H1 (cell line): ENCODE data around the gene SYNJ1. TPM values are rescaled to one million over a fixed set of nuclear protein-coding genes. Genes with fewer than 3 reads are reported as not detected.

Source experiments
- CTCF ChIA-PET: fragments of 300-600 bp; sonication (Branson Sonifier 250); formaldehyde crosslinking; loops from one replicate; lab custom pipeline; 2021; ENCODE audit not compliant: partially characterized antibody; lab: Charles Lee
- POLR2A ChIA-PET: fragments of 300-600 bp; sonication (Branson Sonifier 250); formaldehyde crosslinking; loops from one replicate; lab custom pipeline; 2021; ENCODE audit warnings: inconsistent platforms; ENCODE audit not compliant: partially characterized antibody; lab: Charles Lee
- DNase-seq, 2 experiments: peaks; one replicate each; pipeline versions ENCODE4 v3.0.0 to v3.0.0-alpha.2; 2010 to 2022; ENCODE audit warnings: low spot score in 2 of 2, low read depth in 1 of 2, mixed read lengths in 1 of 2
- FAIRE-seq: peaks from 2 replicates; lab custom pipeline; 2011; peaks lifted over from hg19 to GRCh38; lab: Jason Lieb, UNC
- H2AFZ ChIP-seq: 2 replicates; pipeline ENCODE4 v1.8.1; 2012; ENCODE audit warnings: low read length, inconsistent platforms
- H2AK5ac ChIP-seq: 2 replicates; pipeline ENCODE4 v1.6.1; 2013; ENCODE audit warnings: low read depth, low read length
- H2BK120ac ChIP-seq: replicated peaks from 2 replicates; pipeline ENCODE3; 2013; ENCODE audit warnings: low read depth, low read length, inconsistent platforms
- H2BK12ac ChIP-seq: 2 replicates; pipeline ENCODE4 v1.6.1; 2013; ENCODE audit warnings: low read depth, low read length
- H2BK15ac ChIP-seq: 2 replicates; pipeline ENCODE4 v1.6.1; 2013; ENCODE audit warnings: low read length
- H2BK20ac ChIP-seq: 2 replicates; pipeline ENCODE4 v1.6.1; 2013; ENCODE audit warnings: low read length
- H2BK5ac ChIP-seq: 2 replicates; pipeline ENCODE4 v1.6.1; 2013; ENCODE audit warnings: low read depth, low read length
- H3K14ac ChIP-seq: 2 replicates; pipeline ENCODE4 v1.6.1; 2013; ENCODE audit warnings: inconsistent platforms; ENCODE audit not compliant: insufficient read length
- H3K18ac ChIP-seq: 2 replicates; pipeline ENCODE4 v1.6.1; 2013; ENCODE audit warnings: low read length; ENCODE audit errors: extremely low read depth
- H3K23ac ChIP-seq: 2 replicates; pipeline ENCODE4 v1.6.1; 2013; ENCODE audit warnings: inconsistent platforms; ENCODE audit not compliant: insufficient read length
- H3K23me2 ChIP-seq: 2 replicates; pipeline ENCODE4 v1.6.1; 2013; ENCODE audit warnings: low read depth, low read length
- H3K27ac ChIP-seq: 2 replicates; pipeline ENCODE4 v1.6.1; 2011; ENCODE audit warnings: low read depth, low read length, inconsistent platforms
- H3K27me3 ChIP-seq, 4 experiments: replicated peaks in 1 of 4; 1 replicate in 1 of 4; 2 replicates in 3 of 4; pipeline versions ENCODE4 v1.6.1 to v1.8.1; 2011 to 2013; ENCODE audit warnings: low read length in 3 of 4, mild to moderate bottlenecking in 3 of 4, inconsistent platforms in 2 of 4, mixed read lengths in 2 of 4, moderate library complexity in 1 of 4; ENCODE audit not compliant: control insufficient read depth in 3 of 4, insufficient read depth in 3 of 4; ENCODE audit errors: extremely low read depth in 1 of 4
- H3K36me3 ChIP-seq, 4 experiments: 2 replicates each; pipeline versions ENCODE4 v1.6.1 to v1.8.1; 2011 to 2013; ENCODE audit warnings: mild to moderate bottlenecking in 4 of 4, low read length in 3 of 4, moderate library complexity in 2 of 4, control low read depth in 1 of 4, inconsistent platforms in 1 of 4; ENCODE audit not compliant: insufficient read depth in 4 of 4, control insufficient read depth in 2 of 4
- H3K4ac ChIP-seq: replicated peaks from 2 replicates; pipeline ENCODE3; 2013; ENCODE audit warnings: low read length, low read depth, mixed read lengths, inconsistent platforms; ENCODE audit not compliant: insufficient read length
- H3K4me1 ChIP-seq, 4 experiments: replicated peaks in 1 of 4; 1 replicate in 1 of 4; 2 replicates in 3 of 4; pipeline versions ENCODE4 v1.6.1 to v1.8.1; 2011 to 2013; ENCODE audit warnings: low read length in 3 of 4, inconsistent platforms in 2 of 4, mixed read lengths in 1 of 4; ENCODE audit not compliant: insufficient read depth in 4 of 4, control insufficient read depth in 3 of 4
- H3K4me2 ChIP-seq, 2 experiments: 2 replicates each; pipeline versions ENCODE4 v1.6.1 to v1.8.1; 2011 to 2013; ENCODE audit warnings: low read depth in 2 of 2, low read length in 2 of 2, control low read depth in 1 of 2, inconsistent platforms in 1 of 2, mild to moderate bottlenecking in 1 of 2; ENCODE audit not compliant: insufficient read depth in 1 of 2
- H3K4me3 ChIP-seq, 4 experiments: fragments of 200-600, 300-600 bp in 1 of 4; sonication (generic), shearing (Covaris generic), sonication (Bioruptor Twin) in 1 of 4; 2 replicates each; pipeline versions ENCODE4 v1.5.1 to v1.8.1; 2011 to 2016; ENCODE audit warnings: low read length in 4 of 4, low read depth in 3 of 4, control low read depth in 2 of 4, inconsistent platforms in 2 of 4, mild to moderate bottlenecking in 2 of 4, mixed read lengths in 1 of 4, moderate library complexity in 1 of 4; ENCODE audit not compliant: insufficient read depth in 2 of 4; ENCODE audit errors: extremely low read depth in 1 of 4
- H3K56ac ChIP-seq: replicated peaks from 2 replicates; pipeline ENCODE3; 2013; ENCODE audit warnings: low read depth, mild to moderate bottlenecking, mixed read lengths, low read length, inconsistent platforms; ENCODE audit not compliant: insufficient read length
- H3K79me1 ChIP-seq: 2 replicates; pipeline ENCODE4 v1.6.1; 2013; ENCODE audit warnings: low read depth, low read length, control low read depth
- H3K79me2 ChIP-seq, 2 experiments: 2 replicates each; pipeline versions ENCODE4 v1.6.1 to v1.8.1; 2012 to 2013; ENCODE audit warnings: low read length in 2 of 2, mild to moderate bottlenecking in 2 of 2, inconsistent platforms in 1 of 2; ENCODE audit not compliant: insufficient read depth in 2 of 2, control insufficient read depth in 1 of 2
- H3K9ac ChIP-seq, 4 experiments: replicated peaks in 1 of 4; 1 replicate in 1 of 4; 2 replicates in 3 of 4; pipeline versions ENCODE4 v1.6.1 to v1.8.1; 2011 to 2013; ENCODE audit warnings: low read depth in 3 of 4, low read length in 3 of 4, control low read depth in 2 of 4, mild to moderate bottlenecking in 2 of 4, moderate library complexity in 2 of 4, inconsistent platforms in 1 of 4; ENCODE audit errors: extremely low read depth in 1 of 4
- H3K9me3 ChIP-seq, 2 experiments: 2 replicates each; pipeline versions ENCODE4 v1.6.1 to v1.8.1; 2012 to 2013; ENCODE audit warnings: mild to moderate bottlenecking in 2 of 2, moderate library complexity in 2 of 2, control low read depth in 1 of 2, inconsistent platforms in 1 of 2, low read depth in 1 of 2, low read length in 1 of 2, mixed read lengths in 1 of 2; ENCODE audit not compliant: insufficient read depth in 2 of 2
- H4K20me1 ChIP-seq, 2 experiments: replicated peaks in 1 of 2; 2 replicates each; pipeline versions ENCODE3 to v1.8.1; 2011 to 2013; ENCODE audit warnings: inconsistent platforms in 2 of 2, low read length in 2 of 2, mild to moderate bottlenecking in 1 of 2; ENCODE audit not compliant: insufficient read depth in 2 of 2, control insufficient read depth in 1 of 2
- H4K5ac ChIP-seq: 2 replicates; pipeline ENCODE4 v1.6.1; 2013; ENCODE audit warnings: low read length, low read depth, mixed read lengths, inconsistent platforms; ENCODE audit not compliant: insufficient read length
- H4K8ac ChIP-seq: 2 replicates; pipeline ENCODE4 v1.8.0; 2013; ENCODE audit warnings: mild to moderate bottlenecking, moderate library complexity, low read length, inconsistent platforms; ENCODE audit not compliant: insufficient read depth; ENCODE audit errors: extremely low read depth
- H4K91ac ChIP-seq: replicated peaks from 2 replicates; pipeline ENCODE3; 2013; ENCODE audit warnings: low read length, mixed read lengths, inconsistent platforms; ENCODE audit not compliant: insufficient read length
- KDM1A ChIP-seq: fragments of 200-600, 300-600 bp; sonication (generic); IDR thresholded peaks from 2 replicates; pipeline ENCODE4 v1.7.1; 2016; ENCODE audit warnings: mild to moderate bottlenecking, low read length, borderline replicate concordance
- KDM5A ChIP-seq: fragments of 200-600 bp; IDR thresholded peaks from 2 replicates; pipeline ENCODE4 v1.7.1; 2012; ENCODE audit warnings: mild to moderate bottlenecking, low read length, inconsistent platforms, mixed read lengths
- POLR2AphosphoS5 ChIP-seq: IDR thresholded peaks from 2 replicates; pipeline ENCODE4 v1.6.1; 2011; ENCODE audit warnings: low read depth, low read length
- POU5F1 ChIP-seq: IDR thresholded peaks from 2 replicates; pipeline ENCODE4 v1.6.1; 2011; ENCODE audit warnings: low read depth, mild to moderate bottlenecking, low read length, moderate library complexity
- YY1 ChIP-seq: IDR thresholded peaks from 2 replicates; pipeline ENCODE4 v1.6.1; 2011; ENCODE audit warnings: low read depth, mild to moderate bottlenecking, low read length
- ZNF274 ChIP-seq: IDR thresholded peaks from 2 replicates; pipeline ENCODE4 v1.7.0; 2012; ENCODE audit warnings: low read length, borderline replicate concordance; ENCODE audit errors: extremely low read depth
- WGBS, 2 experiments: shearing (Covaris generic) in 1 of 2; methylation state at CpG; one replicate each; pipeline versions ENCODE4 v1.1.6 to v1.1.7; 2013 to 2015; ENCODE audit warnings: low lambda C conversion rate in 2 of 2, mixed read lengths in 2 of 2, inconsistent platforms in 1 of 2, low coverage in 1 of 2, missing lambda C conversion rate in 1 of 2; ENCODE audit not compliant: insufficient replicate concordance in 2 of 2, insufficient coverage in 1 of 2, insufficient read length in 1 of 2; ENCODE audit errors: extremely low coverage in 1 of 2, missing lambda C conversion rate in 1 of 2; 5-methylcytosine and 5-hydroxymethylcytosine counted together
- polyA plus RNA-seq, 7 experiments: library from polyadenylated mRNA; depleted of rRNA in 3 of 7; stranded (reverse) in 5 of 7; unstranded in 2 of 7; fragments of >200 nt in 5 of 7; fragments of 200-250 nt in 2 of 7; gene quantifications; 1 replicate in 5 of 7; 2 replicates in 1 of 7; 4 replicates in 1 of 7; pipeline versions ENCODE4 v1.2.1 to v1.2.3, GENCODE V29; 2011 to 2013; ENCODE audit warnings: missing spikeins in 2 of 7, mixed read lengths in 2 of 7
- total RNA-seq: library from RNA; stranded (reverse); fragmentation: NEBNext Ultra II Directional; extraction: Animal tissue kit (Norgen Biotek cat#: 25700); gene quantifications from 2 replicates; pipeline ENCODE4 v1.2.1, GENCODE V29; 2021
- TF ChIP-seq, protein P1 (sequence below): IDR thresholded peaks from 2 replicates; pipeline ENCODE4 v1.6.1; 2011; ENCODE audit warnings: low read depth, mild to moderate bottlenecking, low read length; ENCODE audit not compliant: insufficient read depth

The SYNJ1 gene
- total and polyA plus RNA-seq, 2 of the 8 experiments (the other 6 are each of a cell fraction or from before 2014, with no cell fraction given) = 1.3 to 4.3 TPM

DNA sequence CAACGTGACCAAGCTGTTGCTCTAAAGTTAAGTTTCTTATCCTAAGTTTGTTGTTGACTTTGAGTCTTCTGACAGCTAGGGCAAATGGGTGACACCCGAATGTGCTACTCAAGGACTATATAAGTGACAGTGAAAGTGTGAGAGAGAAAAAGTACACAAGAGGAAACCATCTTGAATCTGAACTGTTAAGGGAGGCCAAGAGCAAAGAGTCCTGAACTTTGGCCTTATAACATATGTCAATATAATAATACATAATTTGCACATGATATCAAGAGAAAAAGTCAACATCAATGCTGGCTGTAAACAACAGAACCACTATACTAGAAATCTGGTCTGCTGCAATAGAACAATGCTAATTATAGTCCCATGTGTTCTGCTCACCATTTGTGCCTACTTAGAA, 29.5 kb downstream of the SYNJ1 start:
- H4K5ac ChIP-seq = no peak overlapping the region
- no peak overlapping the region for H3K27ac ChIP-seq
- H4K8ac ChIP-seq = no peak overlapping the region
- POLR2A ChIA-PET = no interaction called here
- H3K79me1 ChIP-seq = no peaks in the 10 kb centered on the region
- no peak overlapping the region for H3K23ac ChIP-seq
- no peak overlapping the region for H2BK120ac ChIP-seq
- H2BK5ac ChIP-seq = no peak overlapping the region
- H3K4ac ChIP-seq = no peak overlapping the region
- whole genome bisulfite sequencing, 2 experiments = 83% methylated on average over 2 of the region's 2 CpGs; no CpG with 5 or more reads in 1 of the 2 experiments
- DNase-seq (no peak), FAIRE-seq (no peak)
- H3K9me3 ChIP-seq = no peaks in the 10 kb centered on the region
- no peak overlapping the region for H2BK15ac ChIP-seq
- H3K27me3 ChIP-seq = no peaks in the 10 kb centered on the region
- H3K23me2 ChIP-seq = no peaks in the 10 kb centered on the region
- no peak overlapping the region for H3K18ac ChIP-seq
- H3K9ac ChIP-seq = no peak overlapping the region
- H3K4me1 ChIP-seq = no peaks in the 10 kb centered on the region; a peak in 1 of 7 replicates
- H2BK12ac ChIP-seq = no peak overlapping the region
- CTCF ChIA-PET = no interaction called here
- no peak overlapping the region for H2BK20ac ChIP-seq
- H3K56ac ChIP-seq = no peak overlapping the region
- H3K36me3 ChIP-seq = no peaks in the 10 kb centered on the region
- no peak overlapping the region for H4K91ac ChIP-seq
- H3K79me2 ChIP-seq = no peaks in the 10 kb centered on the region
- no peak overlapping the region for H3K4me2 ChIP-seq
- H4K20me1 ChIP-seq = no peaks in the 10 kb centered on the region
- H2AK5ac ChIP-seq = no peak overlapping the region
- no peak overlapping the region for H3K4me3 ChIP-seq
- H3K14ac ChIP-seq = no peak overlapping the region
- H2AFZ ChIP-seq = no peak overlapping the region
- TF ChIP-seq KDM5A (no peak), YY1 (no peak), POLR2AphosphoS5 (no peak), ZNF274 (no peak), KDM1A (no peak), POU5F1 (no peak)
- TF ChIP-seq, protein P1, sequence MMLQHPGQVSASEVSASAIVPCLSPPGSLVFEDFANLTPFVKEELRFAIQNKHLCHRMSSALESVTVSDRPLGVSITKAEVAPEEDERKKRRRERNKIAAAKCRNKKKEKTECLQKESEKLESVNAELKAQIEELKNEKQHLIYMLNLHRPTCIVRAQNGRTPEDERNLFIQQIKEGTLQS = no peak
